NCI-H510A treated with DMSO at 0.1 percent for 48 hours (cell line): Measurements from ENCODE around the gene TP73.

ENCODE experiments used
- DNase-seq: peaks from one replicate; lab custom pipeline; 2025; lab: John Stamatoyannopoulos, UW

Gene TP73

GRCh38 chr1:3708791-3709190 is 56.5 kb downstream of the TP73 start:
- no peak for DNase-seq

GRCh38 chr1:3710251-3710650 is 57.9 kb downstream of the TP73 start:
- DNase-seq = no peak

GRCh38 chr1:3711381-3711779 is 59.1 kb downstream of the TP73 start:
- DNase-seq = no peak

DNA sequence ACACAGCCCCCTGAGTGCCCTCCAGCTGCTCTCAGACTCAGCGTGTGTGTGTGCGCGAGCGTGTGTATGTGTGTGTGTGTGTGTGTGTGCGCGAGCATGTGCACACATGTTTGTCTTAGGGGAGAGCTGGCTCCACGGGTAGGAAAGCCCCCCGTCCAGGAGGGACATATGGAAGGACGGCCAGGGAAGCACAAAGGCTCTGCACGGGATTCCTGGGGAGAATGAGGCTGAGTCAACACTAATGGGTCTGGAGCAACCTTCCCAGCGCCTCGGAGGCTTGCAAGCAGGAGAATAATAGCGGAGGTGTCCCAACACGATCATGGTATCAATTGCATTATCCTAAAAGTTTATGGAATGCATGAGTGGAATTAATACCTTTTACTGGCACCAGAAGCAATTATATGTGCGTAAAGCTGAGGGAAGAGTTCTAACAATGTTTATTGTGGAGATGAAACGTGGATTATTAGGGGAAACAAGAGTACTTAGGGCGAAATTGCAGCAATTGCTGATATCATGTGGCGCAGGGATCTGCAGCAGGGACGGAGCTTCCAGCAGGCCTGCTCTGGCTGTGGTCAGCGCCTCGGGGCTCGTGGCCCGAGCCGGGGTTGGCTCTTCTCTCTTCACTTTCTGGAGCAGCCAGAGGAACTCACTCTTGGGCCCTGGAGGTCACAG is 59.6 kb downstream of the TP73 start:
- no peak for DNase-seq

- DNase-seq = no peak
These were observed 60.5 kb downstream of the TP73 start for GRCh38 chr1:3712573-3713535.

GRCh38 chr1:3713840-3714239 is 61.5 kb downstream of the TP73 start:
- no peak for DNase-seq

GRCh38 chr1:3714284-3714741 is 62.0 kb downstream of the TP73 start:
- DNase-seq = no peak

DNA sequence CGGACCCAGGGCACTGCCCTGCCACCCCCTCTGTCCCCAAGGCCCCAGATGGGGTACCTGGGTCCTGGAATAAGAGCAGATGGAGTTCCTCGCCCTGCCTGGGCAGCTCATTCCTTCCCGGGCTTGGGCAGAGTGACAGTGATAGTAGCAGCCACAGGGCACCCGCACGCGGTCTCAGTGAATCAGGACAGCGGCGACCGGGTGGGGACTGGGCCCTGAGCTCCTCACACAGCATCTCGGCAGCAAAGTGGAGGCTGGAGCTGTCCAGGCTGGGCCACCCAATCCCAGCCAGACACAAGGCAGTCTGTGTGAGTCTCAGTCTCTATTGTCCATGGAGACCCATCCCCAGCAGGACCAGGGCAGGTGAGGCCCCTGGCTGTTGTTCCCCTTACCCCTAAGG is 62.5 kb downstream of the TP73 start:
- DNase-seq = no peak

DNA sequence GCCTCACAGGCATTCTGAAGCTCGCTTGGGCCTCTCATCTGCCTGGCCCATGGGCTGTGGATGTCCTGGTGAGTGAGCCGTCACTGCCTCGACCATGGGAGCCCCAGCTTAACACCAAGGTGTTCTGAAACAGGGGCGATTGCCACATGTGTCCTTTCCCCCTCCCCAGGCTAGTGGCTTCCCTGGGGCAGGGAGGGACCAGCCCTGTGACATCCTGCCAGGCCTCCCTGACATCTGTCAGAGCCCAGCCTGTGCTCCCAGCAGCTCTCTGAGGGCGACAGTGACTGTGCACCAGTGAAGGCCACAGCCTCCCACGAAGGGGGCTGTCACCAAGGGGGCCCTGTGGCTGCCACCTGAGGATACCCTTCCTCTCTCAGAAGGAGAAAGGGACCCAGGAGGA is 64.0 kb downstream of the TP73 start:
- no peak for DNase-seq

GRCh38 chr1:3717041-3717714 is 64.9 kb downstream of the TP73 start:
- peak; percentile 44 for DNase-seq

DNA sequence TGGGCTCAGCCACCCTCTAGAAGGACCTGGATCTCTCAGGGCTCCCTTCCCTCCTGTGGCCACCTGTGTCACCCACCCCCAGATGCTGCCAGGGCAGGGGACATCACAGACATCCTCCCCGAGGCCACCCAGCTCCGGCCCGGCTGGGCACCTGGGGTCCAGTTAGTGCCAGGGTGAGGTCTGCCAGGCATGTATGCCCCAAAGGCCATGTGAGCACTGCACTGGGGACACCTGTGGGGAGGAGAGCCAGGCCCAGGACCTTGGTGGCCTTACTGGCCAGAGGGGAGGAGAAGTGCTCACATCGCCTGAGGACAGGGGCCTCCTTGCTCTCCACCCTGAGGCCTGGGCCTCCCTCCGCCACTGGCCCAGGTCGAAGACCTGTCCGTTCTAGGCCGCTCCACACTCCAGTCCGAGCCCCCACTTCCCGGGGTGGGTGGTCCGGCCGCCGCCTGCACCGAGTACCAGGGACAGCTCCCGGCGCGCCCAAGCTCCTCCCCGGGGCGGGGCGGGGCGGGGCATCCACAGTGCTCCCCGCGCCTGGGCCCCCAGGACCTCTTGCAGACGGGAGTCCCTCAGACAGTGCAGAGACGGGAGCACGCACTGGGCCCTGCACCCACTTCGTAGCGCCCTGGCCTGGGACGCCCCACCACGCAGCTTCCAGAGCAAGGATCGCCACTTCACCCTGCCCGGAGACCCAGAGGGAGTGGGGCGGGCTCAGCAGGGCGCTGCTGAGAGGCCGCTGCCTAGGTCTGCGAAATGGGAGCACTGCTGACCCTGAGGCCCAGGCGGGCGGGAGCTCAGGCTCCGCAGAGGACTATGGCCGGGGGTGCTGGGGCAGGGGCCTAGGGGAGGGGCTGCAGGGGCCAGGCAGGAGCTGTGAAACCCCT is 65.6 kb downstream of the TP73 start:
- no peak for DNase-seq

GRCh38 chr1:3718764-3719163 is 66.4 kb downstream of the TP73 start:
- no peak for DNase-seq

DNA sequence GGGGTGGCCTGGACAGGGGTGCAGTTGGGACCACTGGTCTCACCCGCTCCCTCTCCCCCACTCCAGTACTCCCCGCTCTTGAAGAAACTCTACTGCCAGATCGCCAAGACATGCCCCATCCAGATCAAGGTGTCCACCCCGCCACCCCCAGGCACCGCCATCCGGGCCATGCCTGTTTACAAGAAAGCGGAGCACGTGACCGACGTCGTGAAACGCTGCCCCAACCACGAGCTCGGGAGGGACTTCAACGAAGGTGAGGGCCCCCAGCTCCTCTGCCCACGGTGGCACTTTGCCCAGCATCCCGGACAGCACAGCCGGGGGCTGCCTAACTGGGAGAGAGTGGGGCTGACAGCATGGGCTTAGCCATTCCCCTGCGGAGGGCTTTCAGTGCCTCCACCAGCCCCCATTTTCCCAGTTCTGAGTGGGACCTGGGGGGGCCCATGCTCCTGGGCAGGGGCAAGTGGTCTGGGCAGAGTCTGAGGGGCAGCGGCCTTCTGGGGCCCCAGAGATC is 69.7 kb downstream of the TP73 start:
- no peak for DNase-seq

- DNase-seq = no peak
These were observed 70.5 kb downstream of the TP73 start for GRCh38 chr1:3722846-3723245.

- peak; percentile 39 for DNase-seq
These were observed 72.2 kb downstream of the TP73 start for GRCh38 chr1:3724416-3725030.

DNA sequence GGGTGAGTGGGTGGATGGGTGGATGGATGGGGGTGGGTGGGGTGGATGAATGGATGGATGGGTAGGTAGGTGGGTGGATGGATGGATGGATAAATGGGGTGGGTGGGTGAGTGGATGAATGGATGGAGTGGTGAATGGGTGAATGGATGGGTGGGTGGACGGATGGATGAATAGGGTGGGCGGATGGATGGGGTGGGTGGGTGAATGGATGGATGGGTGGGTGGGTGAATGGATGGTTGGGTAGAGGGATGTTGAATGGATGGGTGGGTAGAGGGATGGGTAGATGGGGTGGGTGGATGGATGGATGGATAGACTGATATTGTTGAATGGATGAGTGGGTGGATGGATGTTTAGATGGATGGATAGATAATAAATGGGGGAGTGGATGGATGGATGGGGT is 73.0 kb downstream of the TP73 start:
- DNase-seq = no peak

- no peak for DNase-seq
These were observed 74.9 kb downstream of the TP73 start for GRCh38 chr1:3727042-3727824.

- DNase-seq = no peak
These were observed 75.8 kb downstream of the TP73 start for GRCh38 chr1:3727825-3728776.
